Hepatocyte (in vitro differentiated cells): ENCODE data around the gene RPS6KA2. TPM values are rescaled to one million over a fixed set of nuclear protein-coding genes. Genes with fewer than 3 reads are reported as not detected.

Experiments
- DNase-seq: peaks from one replicate; pipeline ENCODE4 v3.0.0-alpha.2; 2016; ENCODE audit warnings: low spot score
- H2AFZ ChIP-seq: fragments of 200-600 bp; sonication (generic); 2 replicates; pipeline ENCODE4 v1.6.0; 2016; ENCODE audit warnings: antibody characterized with exemption, mild to moderate bottlenecking
- H3K27ac ChIP-seq: fragments of 200-600 bp; sonication (generic); 2 replicates; pipeline ENCODE4 v1.5.1; 2016; ENCODE audit warnings: mild to moderate bottlenecking
- H3K27me3 ChIP-seq: fragments of 200-600 bp; sonication (generic); 2 replicates; pipeline ENCODE4 v1.6.1; 2016
- H3K36me3 ChIP-seq: fragments of 200-600 bp; sonication (generic); replicated peaks from 2 replicates; pipeline ENCODE4 v1.5.1; 2016; ENCODE audit warnings: low read depth; ENCODE audit not compliant: insufficient read depth
- H3K4me1 ChIP-seq: fragments of 200-600 bp; sonication (generic); 2 replicates; pipeline ENCODE4 v1.5.1; 2016; ENCODE audit warnings: mild to moderate bottlenecking, moderate library complexity; ENCODE audit not compliant: insufficient read depth
- H3K4me2 ChIP-seq: fragments of 200-600 bp; sonication (generic); 2 replicates; pipeline ENCODE4 v1.6.0; 2016
- H3K4me3 ChIP-seq: fragments of 200-600 bp; sonication (generic); 2 replicates; pipeline ENCODE4 v1.5.1; 2016; ENCODE audit warnings: mild to moderate bottlenecking
- H3K79me2 ChIP-seq: fragments of 200-600 bp; sonication (generic); 2 replicates; pipeline ENCODE4 v1.6.0; 2017; ENCODE audit warnings: mild to moderate bottlenecking
- H3K9me2 ChIP-seq: fragments of 200-600 bp; sonication (generic); replicated peaks from 2 replicates; pipeline ENCODE4 v1.6.0; 2017; ENCODE audit warnings: mild to moderate bottlenecking; ENCODE audit not compliant: insufficient read depth
- H3K9me3 ChIP-seq: fragments of 200-600 bp; sonication (generic); 2 replicates; pipeline ENCODE4 v1.5.1; 2016; ENCODE audit warnings: low read depth, mild to moderate bottlenecking
- H4K20me1 ChIP-seq: fragments of 200-600 bp; sonication (generic); 2 replicates; pipeline ENCODE4 v1.6.0; 2016; ENCODE audit warnings: mild to moderate bottlenecking; ENCODE audit not compliant: insufficient read depth, poor library complexity, severe bottlenecking
- EZH2 ChIP-seq: fragments of 200-600 bp; sonication (generic); IDR thresholded peaks from 2 replicates; pipeline ENCODE4 v1.6.1; 2016; ENCODE audit warnings: antibody characterized with exemption, mild to moderate bottlenecking, borderline replicate concordance
- EZH2phosphoT487 ChIP-seq: fragments of 200-600 bp; sonication (generic); IDR thresholded peaks from one replicate; pipeline ENCODE4 v1.6.1; 2018; ENCODE audit warnings: antibody characterized with exemption, mild to moderate bottlenecking, low read depth, moderate library complexity; ENCODE audit not compliant: unreplicated experiment, severe bottlenecking
- WGBS: methylation state at CpG from one replicate; pipeline ENCODE4 v1.1.6; 2016; ENCODE audit warnings: low lambda C conversion rate; ENCODE audit errors: missing lambda C conversion rate; 5-methylcytosine and 5-hydroxymethylcytosine counted together
- polyA plus RNA-seq: library from polyadenylated mRNA; unstranded; fragments of >200 nt; fragmentation: Nextera tagmentation; extraction: Ambion mirVana; gene quantifications from 2 replicates; pipeline ENCODE4 v1.2.1, GENCODE V29; 2016
- total RNA-seq: library from RNA; depleted of rRNA; stranded (reverse); fragments of >200 nt; gene quantifications from 2 replicates; pipeline ENCODE4 v1.2.3, GENCODE V29; 2014
- TF ChIP-seq, protein P1 (sequence below): fragments of 200-600 bp; sonication (generic); IDR thresholded peaks from 2 replicates; pipeline ENCODE4 v1.5.1; 2016; ENCODE audit warnings: antibody characterized with exemption, mild to moderate bottlenecking; ENCODE audit not compliant: poor library complexity

The RPS6KA2 gene
- total and polyA plus RNA-seq, 2 experiments from 2014 or later: 27.7 to 29.2 TPM

DNA sequence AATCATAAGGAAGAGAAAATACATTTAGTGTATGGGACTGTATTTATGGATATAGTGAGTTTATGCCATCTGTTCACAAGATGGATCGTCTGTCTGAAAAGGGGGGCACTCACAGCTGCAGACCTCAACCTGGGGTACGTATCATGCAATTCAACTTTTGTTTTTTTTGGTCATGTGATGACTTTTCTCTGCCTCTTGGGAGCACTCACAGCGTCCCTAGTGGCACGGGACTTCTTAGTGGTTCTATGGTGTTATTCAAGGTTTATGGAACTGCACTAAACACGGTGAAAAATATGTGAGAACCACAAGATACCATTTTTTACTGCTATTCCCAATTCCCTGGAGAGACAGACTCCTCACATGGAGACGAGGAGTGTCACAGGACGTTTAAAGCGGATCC lies 183.9 kb downstream of the RPS6KA2 start:
- Histone ChIP-seq H3K9me3 (no peaks in the 10 kb centered on the region), H3K36me3 (no peaks in the 10 kb centered on the region)
- TF ChIP-seq EZH2 (no peak), EZH2phosphoT487 (no peak)
- TF ChIP-seq, protein P1, sequence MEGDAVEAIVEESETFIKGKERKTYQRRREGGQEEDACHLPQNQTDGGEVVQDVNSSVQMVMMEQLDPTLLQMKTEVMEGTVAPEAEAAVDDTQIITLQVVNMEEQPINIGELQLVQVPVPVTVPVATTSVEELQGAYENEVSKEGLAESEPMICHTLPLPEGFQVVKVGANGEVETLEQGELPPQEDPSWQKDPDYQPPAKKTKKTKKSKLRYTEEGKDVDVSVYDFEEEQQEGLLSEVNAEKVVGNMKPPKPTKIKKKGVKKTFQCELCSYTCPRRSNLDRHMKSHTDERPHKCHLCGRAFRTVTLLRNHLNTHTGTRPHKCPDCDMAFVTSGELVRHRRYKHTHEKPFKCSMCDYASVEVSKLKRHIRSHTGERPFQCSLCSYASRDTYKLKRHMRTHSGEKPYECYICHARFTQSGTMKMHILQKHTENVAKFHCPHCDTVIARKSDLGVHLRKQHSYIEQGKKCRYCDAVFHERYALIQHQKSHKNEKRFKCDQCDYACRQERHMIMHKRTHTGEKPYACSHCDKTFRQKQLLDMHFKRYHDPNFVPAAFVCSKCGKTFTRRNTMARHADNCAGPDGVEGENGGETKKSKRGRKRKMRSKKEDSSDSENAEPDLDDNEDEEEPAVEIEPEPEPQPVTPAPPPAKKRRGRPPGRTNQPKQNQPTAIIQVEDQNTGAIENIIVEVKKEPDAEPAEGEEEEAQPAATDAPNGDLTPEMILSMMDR: no peak

DNA sequence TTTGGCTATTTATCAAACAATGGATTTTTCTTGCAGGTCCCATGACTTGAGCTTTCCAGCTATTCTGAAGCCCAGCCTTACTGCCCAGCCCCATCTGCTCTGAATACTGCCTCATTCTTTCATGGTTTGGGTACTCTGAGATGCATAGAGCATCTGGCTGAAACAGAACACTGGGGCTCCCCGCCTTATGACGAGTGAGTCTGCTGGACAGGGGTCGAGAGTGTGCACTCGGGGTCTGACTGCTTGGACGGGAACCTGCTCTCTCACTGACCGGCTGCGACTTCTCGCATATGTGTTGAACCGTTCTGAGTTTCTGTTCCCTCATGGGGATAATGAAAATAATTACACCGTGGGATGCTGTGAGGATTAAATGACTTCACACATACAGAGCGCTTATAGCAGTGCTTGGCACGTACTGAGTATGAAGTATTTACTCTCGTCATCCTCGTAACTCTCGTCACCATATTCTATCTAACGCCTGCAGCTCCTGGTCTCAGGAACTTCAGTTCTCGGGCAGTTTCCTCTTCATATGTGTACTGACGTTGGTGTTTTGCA lies 184.8 kb downstream of the RPS6KA2 start:
- Histone ChIP-seq H3K4me2 (no peak overlapping the region), H3K9me3 (no peaks in the 10 kb centered on the region), H3K4me1 (no peaks in the 10 kb centered on the region), H3K27me3 (no peaks in the 10 kb centered on the region), H3K27ac (no peak overlapping the region), H3K79me2 (no peaks in the 10 kb centered on the region), H3K36me3 (no peaks in the 10 kb centered on the region), H4K20me1 (no peaks in the 10 kb centered on the region), H3K4me3 (no peak overlapping the region), H3K9me2 (no peaks in the 10 kb centered on the region), H2AFZ (no peak overlapping the region)
- TF ChIP-seq EZH2: no peak
- TF ChIP-seq, protein P1: no peak
- DNase-seq: no peak
- 93% methylated on average over 18 of the region's 18 CpGs for WGBS

More for the DNA sequence above, 183.9 kb downstream of the RPS6KA2 start:
- DNase-seq: no peak
- WGBS: 83% methylated on average over 8 of the region's 8 CpGs
- no peak overlapping the region for H3K27ac ChIP-seq
- no peak overlapping the region for H3K4me2 ChIP-seq
- H3K79me2 ChIP-seq: no peaks in the 10 kb centered on the region
- no peaks in the 10 kb centered on the region for H3K9me2 ChIP-seq
- no peak overlapping the region for H3K4me3 ChIP-seq
- H4K20me1 ChIP-seq: no peaks in the 10 kb centered on the region
- no peaks in the 10 kb centered on the region for H3K4me1 ChIP-seq
- no peak overlapping the region for H2AFZ ChIP-seq
- no peaks in the 10 kb centered on the region for H3K27me3 ChIP-seq

DNA sequence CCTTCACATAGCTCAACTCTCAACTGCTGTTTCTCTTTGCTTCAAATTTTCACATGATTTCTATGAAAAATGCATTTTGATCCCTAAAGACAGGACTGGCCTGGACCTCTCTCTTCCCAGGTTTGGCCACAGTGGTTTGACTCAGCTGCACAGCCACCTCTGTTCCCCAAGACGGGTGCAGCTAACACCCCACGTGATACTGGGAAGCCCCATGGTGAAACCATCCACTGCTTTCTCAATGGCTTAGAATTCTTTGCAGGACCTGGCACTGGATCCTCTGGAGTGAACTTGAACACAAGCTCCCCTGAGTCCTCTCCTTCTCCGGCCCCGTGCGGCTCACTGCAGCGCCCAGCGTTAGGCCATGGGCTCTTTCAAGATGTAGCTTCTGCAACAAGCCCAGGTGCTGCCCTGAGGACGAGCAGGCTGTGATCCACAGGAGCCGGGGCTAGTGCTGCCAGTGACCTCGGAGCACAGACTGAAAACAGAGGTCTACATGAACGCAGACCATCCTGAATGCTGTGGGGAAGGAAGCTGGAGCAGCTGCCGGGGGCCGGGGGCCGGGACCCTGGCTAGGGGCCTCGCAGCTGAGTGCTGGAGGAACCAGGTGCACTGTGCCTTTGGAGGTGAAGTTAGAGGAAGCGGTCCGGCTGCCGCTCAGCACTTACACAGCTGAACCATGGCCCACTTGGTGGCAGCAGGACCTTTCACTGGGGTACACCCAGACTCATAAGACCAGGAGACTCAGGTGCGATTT lies 185.5 kb downstream of the RPS6KA2 start:
- no peaks in the 10 kb centered on the region for H3K36me3 ChIP-seq
- H2AFZ ChIP-seq: no peak overlapping the region
- no peak overlapping the region for H3K4me2 ChIP-seq
- no peaks in the 10 kb centered on the region for H3K27me3 ChIP-seq
- H3K79me2 ChIP-seq: no peaks in the 10 kb centered on the region
- no peak for DNase-seq
- H4K20me1 ChIP-seq: no peaks in the 10 kb centered on the region
- 94% methylated on average over 19 of the region's 19 CpGs for WGBS
- no peaks in the 10 kb centered on the region for H3K4me1 ChIP-seq
- TF ChIP-seq EZH2phosphoT487: no peak
- TF ChIP-seq, protein P1: no peak
- no peak for TF ChIP-seq EZH2
- no peak overlapping the region for H3K4me3 ChIP-seq
- no peaks in the 10 kb centered on the region for H3K9me3 ChIP-seq
- H3K27ac ChIP-seq: no peak overlapping the region
- no peaks in the 10 kb centered on the region for H3K9me2 ChIP-seq
